Mesenchymal stem cell (in vitro differentiated cells and primary cell): Measurements from ENCODE around the gene C4orf50.

Experiments used
- DNase-seq: peaks from one replicate; pipeline ENCODE4 v3.0.0-alpha.2; 2013
- H2AFZ ChIP-seq: one replicate; pipeline ENCODE4 v1.6.1; 2013; ENCODE audit warnings: low read depth, mild to moderate bottlenecking, control low read depth, inconsistent platforms, low read length, moderate library complexity
- H2AK5ac ChIP-seq: 2 replicates; pipeline ENCODE4 v1.6.1; 2013; ENCODE audit warnings: low read length, moderate library complexity, mild to moderate bottlenecking, inconsistent platforms; ENCODE audit not compliant: severe bottlenecking
- H2BK120ac ChIP-seq: one replicate; pipeline ENCODE4 v1.6.1; 2013; ENCODE audit warnings: low read depth, mild to moderate bottlenecking, inconsistent platforms, low read length, moderate library complexity
- H2BK12ac ChIP-seq, 2 experiments: one replicate each; pipeline ENCODE4 v1.6.1; 2013; ENCODE audit warnings: inconsistent platforms in 2 of 2, low read length in 2 of 2, mild to moderate bottlenecking in 2 of 2, moderate library complexity in 2 of 2, control low read depth in 1 of 2
- H2BK15ac ChIP-seq: one replicate; pipeline ENCODE4 v1.6.1; 2013; ENCODE audit warnings: mild to moderate bottlenecking, low read depth, inconsistent platforms; ENCODE audit not compliant: poor library complexity, severe bottlenecking
- H2BK5ac ChIP-seq: 2 replicates; pipeline ENCODE4 v1.6.1; 2013; ENCODE audit warnings: low read depth, mild to moderate bottlenecking, low read length, control low read depth, inconsistent platforms; ENCODE audit not compliant: poor library complexity, severe bottlenecking
- H3K14ac ChIP-seq, 2 experiments: one replicate each; pipeline ENCODE4 v1.6.1; 2013; ENCODE audit warnings: inconsistent platforms in 2 of 2, low read length in 2 of 2, control low read depth in 1 of 2, mild to moderate bottlenecking in 1 of 2, moderate library complexity in 1 of 2
- H3K18ac ChIP-seq, 2 experiments: one replicate each; pipeline ENCODE4 v1.6.1; 2013; ENCODE audit warnings: inconsistent platforms in 2 of 2, low read length in 2 of 2, control low read depth in 1 of 2, low read depth in 1 of 2, mild to moderate bottlenecking in 1 of 2
- H3K23ac ChIP-seq, 2 experiments: one replicate each; pipeline ENCODE4 v1.6.1; 2013; ENCODE audit warnings: inconsistent platforms in 2 of 2, low read length in 2 of 2, mild to moderate bottlenecking in 2 of 2, moderate library complexity in 2 of 2, control low read depth in 1 of 2
- H3K27ac ChIP-seq: 2 replicates; pipeline ENCODE4 v1.5.1; 2013; ENCODE audit warnings: mild to moderate bottlenecking, moderate library complexity, low read length, control low read depth, inconsistent platforms; ENCODE audit not compliant: poor library complexity, severe bottlenecking
- H3K27me3 ChIP-seq, 2 experiments: 2 replicates each; pipeline versions ENCODE4 v1.6.1 to v1.7.0; 2013; ENCODE audit warnings: low read length in 2 of 2, mild to moderate bottlenecking in 2 of 2, moderate library complexity in 2 of 2, control low read depth in 1 of 2, inconsistent platforms in 1 of 2; ENCODE audit not compliant: control insufficient read depth in 1 of 2, insufficient read depth in 1 of 2
- H3K36me3 ChIP-seq, 2 experiments: 2 replicates each; pipeline versions ENCODE4 v1.6.1 to v1.7.0; 2013; ENCODE audit warnings: low read length in 2 of 2, control low read depth in 1 of 2, inconsistent platforms in 1 of 2, low read depth in 1 of 2, mild to moderate bottlenecking in 1 of 2; ENCODE audit not compliant: insufficient read depth in 2 of 2, control insufficient read depth in 1 of 2
- H3K4ac ChIP-seq, 2 experiments: one replicate each; pipeline ENCODE4 v1.6.1; 2013; ENCODE audit warnings: inconsistent platforms in 2 of 2, low read length in 2 of 2, mild to moderate bottlenecking in 2 of 2, moderate library complexity in 2 of 2, control low read depth in 1 of 2, low read depth in 1 of 2
- H3K4me1 ChIP-seq: 2 replicates; pipeline ENCODE4 v1.6.1; 2013; ENCODE audit warnings: low read depth, low read length, control low read depth; ENCODE audit not compliant: control insufficient read depth, insufficient read depth
- H3K4me2 ChIP-seq: 2 replicates; pipeline ENCODE4 v1.6.1; 2013; ENCODE audit warnings: low read length, mild to moderate bottlenecking, inconsistent platforms; ENCODE audit not compliant: poor library complexity, severe bottlenecking
- H3K4me3 ChIP-seq, 2 experiments: 2 replicates each; pipeline versions ENCODE4 v1.5.1 to v1.7.0; 2013; ENCODE audit warnings: low read length in 2 of 2, mild to moderate bottlenecking in 2 of 2, control low read depth in 1 of 2, low read depth in 1 of 2; ENCODE audit not compliant: insufficient read depth in 1 of 2
- H3K79me1 ChIP-seq: replicated peaks from 2 replicates; pipeline ENCODE4 v1.6.1; 2013; ENCODE audit warnings: mild to moderate bottlenecking, control low read depth, low read length, inconsistent platforms; ENCODE audit not compliant: poor library complexity, severe bottlenecking
- H3K9ac ChIP-seq: 2 replicates; pipeline ENCODE4 v1.7.0; 2013; ENCODE audit warnings: mild to moderate bottlenecking, low read length, moderate library complexity
- H3K9me3 ChIP-seq: 2 replicates; pipeline ENCODE4 v1.7.0; 2013; ENCODE audit warnings: mild to moderate bottlenecking, low read length; ENCODE audit not compliant: control insufficient read depth
- H4K8ac ChIP-seq: one replicate; pipeline ENCODE4 v1.6.1; 2013; ENCODE audit warnings: inconsistent platforms, mild to moderate bottlenecking, low read length, moderate library complexity
- H4K91ac ChIP-seq: one replicate; pipeline ENCODE4 v1.6.1; 2013; ENCODE audit warnings: mild to moderate bottlenecking, low read length, inconsistent platforms
- WGBS: methylation state at CpG from one replicate; pipeline ENCODE4 v1.1.7; 2013; ENCODE audit warnings: mixed read lengths; 5-methylcytosine and 5-hydroxymethylcytosine counted together

The C4orf50 gene

GRCh38 chr4:5891563-5892322, 126.5 kb downstream of the C4orf50 start:
- no peak overlapping the region for H2BK120ac ChIP-seq
- H3K14ac ChIP-seq, result no peak overlapping the region
- H3K79me1 ChIP-seq, result no peaks in the 10 kb centered on the region
- H3K4me3 ChIP-seq, result no peak overlapping the region
- no peaks in the 10 kb centered on the region for H3K36me3 ChIP-seq
- H4K91ac ChIP-seq, result no peak overlapping the region
- H3K9ac ChIP-seq, result no peak overlapping the region
- peaks cover 29% of the 10 kb centered on the region for H3K4me1 ChIP-seq
- H2BK12ac ChIP-seq, result no peak overlapping the region
- DNase-seq, result no peak
- H3K4me2 ChIP-seq, result no peak overlapping the region
- no peak overlapping the region for H3K18ac ChIP-seq
- no peak overlapping the region for H2AK5ac ChIP-seq
- H4K8ac ChIP-seq, result no peak overlapping the region
- no peaks in the 10 kb centered on the region for H3K9me3 ChIP-seq
- H2AFZ ChIP-seq, result no peak overlapping the region
- 25% methylated on average over 32 of the region's 34 CpGs for WGBS
- H2BK5ac ChIP-seq, result no peak overlapping the region
- H3K27ac ChIP-seq, result no peak overlapping the region
- no peak overlapping the region for H3K23ac ChIP-seq
- H3K4ac ChIP-seq, result no peak overlapping the region
- H3K27me3 ChIP-seq, result peaks cover 79 to 84% of the 10 kb centered on the region in 2 experiments
- no peak overlapping the region for H2BK15ac ChIP-seq

DNA sequence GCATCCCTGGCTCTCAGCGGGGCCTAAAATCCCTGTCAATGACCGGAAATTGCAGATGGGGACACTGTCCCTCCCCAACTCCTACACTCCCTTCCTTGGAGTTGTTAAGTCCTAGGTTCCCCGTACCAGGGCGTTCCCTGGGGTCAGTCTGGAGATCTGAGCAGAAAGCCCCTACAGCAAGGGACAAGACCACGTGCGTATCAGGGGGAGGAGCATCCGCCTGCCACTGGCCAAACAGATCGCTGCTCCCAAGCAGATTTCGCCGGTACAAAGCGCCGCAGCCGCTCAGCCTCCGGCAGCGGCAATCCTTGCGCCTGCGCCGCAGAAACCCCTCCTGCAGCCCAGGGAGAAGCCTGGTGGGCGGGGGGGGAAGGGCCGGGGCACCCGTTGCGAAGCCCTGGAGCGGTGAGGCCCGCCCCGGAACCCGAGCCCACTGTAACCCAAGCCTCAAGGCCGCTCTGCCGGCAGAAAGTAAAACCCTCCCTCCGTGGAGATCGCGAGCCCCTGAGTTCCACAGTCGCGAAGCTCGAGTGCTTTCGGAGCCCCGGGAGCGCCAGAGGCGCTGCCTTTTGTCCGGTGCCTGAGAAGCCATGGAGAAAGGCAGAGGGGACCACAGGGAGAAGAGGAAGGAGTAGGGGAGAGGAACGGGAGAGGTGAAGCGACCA, 128.0 kb downstream of the C4orf50 start:
- H3K23ac ChIP-seq, result no peak overlapping the region
- H2BK120ac ChIP-seq, result no peak overlapping the region
- no peak overlapping the region for H3K4me3 ChIP-seq
- no peak overlapping the region for H3K18ac ChIP-seq
- peaks cover 83 to 85% of the 10 kb centered on the region in 2 experiments for H3K27me3 ChIP-seq
- no peak overlapping the region for H3K14ac ChIP-seq
- no peak overlapping the region for H2AK5ac ChIP-seq
- H2AFZ ChIP-seq, result no peak overlapping the region
- H3K9me3 ChIP-seq, result no peaks in the 10 kb centered on the region
- H2BK5ac ChIP-seq, result no peak overlapping the region
- H3K79me1 ChIP-seq, result no peaks in the 10 kb centered on the region
- peak overlapping the region; percentile 44 for H3K4me2 ChIP-seq
- WGBS, result under 1% methylated on average over 40 of the region's 41 CpGs
- peak; percentile 54 for DNase-seq
- H3K4ac ChIP-seq, result no peak overlapping the region
- no peak overlapping the region for H2BK15ac ChIP-seq
- H3K36me3 ChIP-seq, result no peaks in the 10 kb centered on the region
- no peak overlapping the region for H2BK12ac ChIP-seq
- no peak overlapping the region for H4K91ac ChIP-seq
- no peak overlapping the region for H3K27ac ChIP-seq
- no peak overlapping the region for H4K8ac ChIP-seq
- peaks cover 29% of the 10 kb centered on the region for H3K4me1 ChIP-seq
- H3K9ac ChIP-seq, result no peak overlapping the region

- no peak overlapping the region for H2BK12ac ChIP-seq
- H3K4ac ChIP-seq, result no peak overlapping the region
- H3K27me3 ChIP-seq, result peaks cover 81 to 84% of the 10 kb centered on the region in 2 experiments
- no peak overlapping the region for H2BK15ac ChIP-seq
- WGBS, result 46% methylated on average over 7 of the region's 8 CpGs
- H3K14ac ChIP-seq, result no peak overlapping the region
- H3K9ac ChIP-seq, result no peak overlapping the region
- H2AK5ac ChIP-seq, result no peak overlapping the region
- no peak for DNase-seq
- no peak overlapping the region for H2AFZ ChIP-seq
- no peak overlapping the region for H3K4me3 ChIP-seq
- no peak overlapping the region for H3K18ac ChIP-seq
- no peaks in the 10 kb centered on the region for H3K36me3 ChIP-seq
- no peak overlapping the region for H3K27ac ChIP-seq
- H3K4me2 ChIP-seq, result no peak overlapping the region
- no peaks in the 10 kb centered on the region for H3K79me1 ChIP-seq
- peaks cover 3% of the 10 kb centered on the region for H3K9me3 ChIP-seq
- H2BK120ac ChIP-seq, result no peak overlapping the region
- no peak overlapping the region for H3K23ac ChIP-seq
- no peak overlapping the region for H4K8ac ChIP-seq
- no peak overlapping the region for H2BK5ac ChIP-seq
- no peak overlapping the region for H4K91ac ChIP-seq
- peaks cover 29% of the 10 kb centered on the region for H3K4me1 ChIP-seq
Measured at GRCh38 chr4:5889002-5889696, 129.1 kb downstream of the C4orf50 start.
